GM19193 (cell line): ENCODE results near the gene GBGT1.

Experiments
- POLR2A ChIP-seq: IDR thresholded peaks from 4 replicates; pipeline ENCODE4 v1.6.1; 2011; ENCODE audit not compliant: insufficient read depth, insufficient read length; ENCODE audit errors: extremely low read depth

GBGT1 gene

DNA sequence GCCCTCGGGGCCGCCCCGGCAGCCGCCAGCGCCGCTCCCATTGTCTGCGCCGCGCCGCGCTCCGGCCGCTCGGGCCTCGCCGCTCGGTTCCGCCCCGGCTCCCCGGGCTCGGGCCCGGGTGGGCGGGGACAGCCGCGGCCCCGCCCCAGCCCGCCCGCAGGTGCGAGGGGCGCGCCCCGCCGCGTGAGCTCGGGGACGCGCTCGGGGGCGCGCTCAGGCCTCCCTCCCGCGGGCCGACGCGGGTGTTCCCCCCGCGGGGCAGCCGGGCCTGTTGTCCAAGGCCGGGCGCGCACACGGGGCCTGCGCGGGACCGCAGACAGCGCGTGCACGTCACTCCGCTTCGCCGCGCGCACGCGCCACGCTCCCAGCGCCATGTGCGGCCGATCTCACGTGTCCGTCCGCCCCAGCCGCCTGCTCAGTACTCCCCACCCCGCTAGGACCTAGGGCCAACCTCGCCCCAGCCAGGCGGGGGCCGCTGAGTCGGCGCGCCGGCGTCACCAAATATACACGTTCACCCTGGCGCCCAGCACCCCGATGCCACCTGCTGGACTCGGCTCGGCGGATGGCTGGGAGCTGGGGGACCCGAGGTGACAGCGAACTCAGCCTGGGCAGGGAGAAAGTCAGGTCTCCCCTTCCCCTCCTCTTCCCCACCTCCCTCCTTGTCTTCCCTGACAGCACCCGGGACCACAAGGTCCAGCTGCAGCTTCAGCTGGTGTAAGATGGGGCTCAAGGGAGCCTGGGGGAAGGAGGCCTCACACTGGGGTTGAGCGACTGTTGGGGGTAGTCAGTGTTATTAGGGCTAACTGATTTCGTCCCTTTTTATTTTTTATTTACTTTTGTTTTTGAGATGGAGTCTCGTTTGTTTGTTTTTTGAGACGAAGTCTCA, 14.3 kb downstream of the GBGT1 start:
- peak; percentile 46 for TF ChIP-seq POLR2A

DNA sequence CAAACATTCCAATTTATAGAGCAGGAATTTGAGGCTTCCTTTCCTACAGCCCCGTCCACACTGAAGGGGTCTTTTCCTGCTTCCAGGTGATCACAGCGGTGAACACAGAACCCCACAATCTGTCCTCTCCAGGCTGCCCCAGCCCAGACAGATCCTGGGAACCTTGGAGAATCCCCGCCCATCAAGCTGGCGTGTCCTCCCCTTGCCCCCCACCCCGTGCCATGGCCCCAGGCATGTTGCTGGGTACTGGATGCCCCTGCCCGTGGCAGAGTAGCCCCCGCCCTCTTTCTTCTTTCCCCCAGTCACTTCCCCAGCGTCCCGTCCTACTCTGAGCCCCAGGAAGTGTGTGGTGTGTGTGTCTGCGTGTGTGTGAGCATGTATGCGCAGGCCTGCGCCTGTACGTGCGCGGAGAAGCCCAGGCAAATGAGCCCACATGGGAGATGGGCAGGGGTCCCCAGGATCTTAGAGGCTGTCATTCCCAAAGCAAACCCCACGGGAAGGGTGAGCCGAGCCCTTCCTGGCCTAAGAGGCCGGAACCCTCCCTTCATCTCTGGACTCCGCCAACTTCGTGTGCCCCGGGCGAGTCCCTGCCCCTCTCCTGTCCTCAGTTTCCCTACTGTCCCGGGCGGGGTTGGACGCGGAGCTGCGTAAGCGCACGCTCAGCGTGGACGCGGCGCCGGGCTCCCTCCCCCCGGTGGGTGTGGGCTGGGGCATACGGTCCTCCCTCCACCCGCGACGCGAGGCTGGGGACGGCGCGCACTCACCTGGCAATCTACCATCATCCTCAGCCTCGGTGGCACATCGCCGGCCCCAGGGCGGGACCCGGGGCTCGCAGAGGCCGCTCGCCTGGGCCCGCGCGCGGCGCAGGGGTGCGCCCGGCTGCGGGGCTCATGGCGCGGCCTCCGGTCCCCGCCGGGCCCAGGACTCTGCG, 15.2 kb downstream of the GBGT1 start:
- TF ChIP-seq POLR2A = no peak

DNA sequence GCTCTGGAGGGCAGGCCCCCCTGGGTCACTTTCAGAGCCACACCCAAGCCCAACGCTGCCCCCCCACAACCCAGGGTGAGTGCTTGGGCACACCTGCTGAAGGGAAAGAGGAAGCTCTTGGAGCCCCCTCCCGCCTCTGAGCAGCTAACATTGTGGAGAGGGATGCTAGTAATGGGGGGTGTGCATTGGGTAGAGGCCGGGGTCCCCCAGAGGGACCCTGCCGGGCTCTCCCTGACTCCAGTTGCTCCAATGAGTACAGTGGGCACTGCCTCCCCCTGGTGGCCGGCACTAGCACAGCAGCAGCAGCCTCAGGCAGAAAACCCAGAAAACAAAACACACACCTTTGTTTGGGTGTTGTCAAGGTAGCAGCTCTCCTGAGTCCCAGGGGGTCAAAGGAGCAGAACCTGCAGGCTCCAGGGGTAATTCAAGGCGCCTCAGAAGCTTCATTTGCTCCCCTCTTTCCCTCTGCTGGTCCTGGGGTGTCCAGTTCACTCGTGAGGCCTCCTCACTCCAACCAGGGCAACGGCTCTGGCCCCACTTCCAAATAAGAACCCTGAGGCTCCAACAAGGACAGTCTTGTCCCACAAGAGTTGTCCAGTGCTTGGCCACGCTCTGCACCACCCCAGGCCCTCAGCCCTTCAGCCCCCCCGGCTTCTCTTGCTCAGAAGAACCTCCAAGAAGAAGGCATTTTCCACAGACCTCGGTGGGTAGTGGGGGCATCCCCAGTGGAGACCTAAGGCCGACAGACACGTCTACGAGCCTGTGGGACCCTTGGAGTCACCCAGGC, 16.1 kb downstream of the GBGT1 start:
- TF ChIP-seq POLR2A = no peak

DNA sequence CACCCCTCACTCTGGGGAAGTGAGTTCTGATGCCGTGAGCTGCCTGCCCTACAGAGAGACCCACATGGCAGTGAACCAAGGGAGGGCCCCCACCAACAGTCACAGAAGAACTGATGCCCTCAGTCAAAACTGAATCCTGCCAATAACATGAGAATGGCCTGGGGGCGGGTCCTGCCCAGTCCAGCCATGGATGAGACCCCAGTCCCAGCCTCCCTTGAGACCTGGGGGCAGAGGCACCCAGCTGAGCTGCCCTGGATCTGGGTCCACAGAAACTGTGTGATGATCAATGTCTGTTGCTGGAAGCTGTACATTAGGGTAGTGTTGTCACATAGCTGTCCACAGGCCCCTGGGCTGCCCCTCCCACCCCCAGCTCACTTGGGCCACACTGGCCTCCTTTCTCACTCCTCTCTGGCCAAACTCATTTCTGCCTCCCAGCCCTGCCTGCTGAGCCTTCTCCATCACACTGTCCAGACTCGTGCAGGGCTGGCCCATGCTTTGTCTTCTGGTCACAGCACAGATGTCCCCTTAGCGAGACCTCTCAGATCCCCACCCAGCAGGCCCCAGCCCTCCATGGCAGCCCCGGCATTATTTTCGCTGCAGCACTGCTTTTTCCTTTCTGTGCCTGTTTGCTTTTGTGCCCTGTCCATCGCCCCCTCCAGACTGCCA, 16.8 kb downstream of the GBGT1 start:
- TF ChIP-seq POLR2A = no peak

DNA sequence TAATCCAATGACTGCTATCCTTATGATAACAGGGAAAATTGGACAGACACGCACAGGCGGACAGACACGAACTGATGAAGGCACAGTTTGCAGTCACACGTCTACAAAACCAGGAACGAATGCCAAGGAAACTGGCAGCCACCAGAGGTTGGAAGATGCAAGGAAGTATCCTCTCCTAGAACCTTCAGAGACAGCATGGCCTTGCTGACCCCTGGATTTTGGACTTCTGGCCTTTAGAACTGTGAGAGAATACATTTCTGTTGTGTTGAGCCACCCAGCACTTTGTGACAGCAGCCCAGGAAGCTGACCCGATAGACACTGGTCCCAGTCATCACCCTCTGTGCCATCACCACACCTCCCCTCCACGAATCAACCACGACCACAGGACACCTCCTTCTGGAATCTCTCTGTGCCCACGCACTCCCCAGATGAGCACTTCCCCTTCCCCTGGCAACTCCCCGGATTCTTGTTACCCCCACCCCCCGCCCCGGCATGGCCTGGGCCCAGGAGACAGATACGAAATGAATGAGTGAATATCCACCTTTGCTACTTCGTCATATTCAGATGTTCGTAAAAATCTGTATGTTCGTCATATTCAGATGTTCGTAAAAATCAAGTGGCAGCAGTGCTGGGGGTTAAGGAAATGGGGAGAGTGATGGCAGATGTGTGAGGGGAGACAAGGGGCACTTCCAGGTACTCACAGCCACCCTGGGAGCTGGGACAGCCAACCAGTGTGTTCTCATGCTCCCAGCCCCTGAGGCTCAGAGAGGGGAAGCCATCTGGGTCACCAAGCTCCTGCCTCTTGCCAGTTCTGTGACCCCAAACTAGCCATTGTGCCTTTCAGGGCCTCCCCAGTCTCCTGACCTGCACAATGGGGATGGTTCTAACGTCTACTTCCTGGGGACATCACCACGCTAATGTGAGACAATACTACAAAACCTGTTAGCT, 18.5 kb downstream of the GBGT1 start:
- TF ChIP-seq POLR2A = no peak

DNA sequence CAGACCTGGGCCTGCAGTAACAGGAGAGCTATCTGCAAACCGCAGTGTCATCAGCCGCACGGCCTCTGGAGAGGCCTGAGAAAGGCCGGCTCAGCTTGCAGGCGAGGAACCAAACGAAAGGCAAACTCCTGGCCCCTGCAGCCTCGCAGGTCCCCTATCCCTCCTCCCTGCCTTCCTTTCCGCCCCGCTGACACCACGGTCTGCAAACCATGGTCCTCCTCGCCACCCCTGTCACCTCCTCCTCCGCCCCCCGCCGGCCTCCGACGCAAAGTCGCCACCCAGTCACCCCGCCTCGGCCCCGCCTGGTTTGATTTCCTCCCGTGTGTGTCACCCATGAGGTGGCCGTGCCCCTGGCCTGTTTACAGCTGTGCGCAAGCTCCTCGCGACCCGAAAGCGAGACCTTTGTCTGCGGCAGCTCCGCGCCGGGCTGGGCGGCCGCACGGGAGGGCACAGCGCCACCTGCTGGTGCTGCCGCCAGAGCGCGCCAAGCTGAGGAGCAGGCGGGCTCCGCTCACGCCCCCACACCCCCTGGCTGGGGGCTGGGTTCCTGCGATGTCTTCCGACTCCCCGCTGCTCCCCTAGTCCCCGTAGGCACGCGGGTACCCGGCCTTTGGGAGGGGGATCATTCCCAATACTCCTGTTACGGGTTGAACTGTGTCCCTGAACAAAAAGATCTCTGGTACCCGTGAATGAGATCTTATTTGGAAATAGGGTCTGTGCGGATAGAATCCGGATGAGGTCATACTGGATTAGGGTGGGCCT, 19.4 kb downstream of the GBGT1 start:
- TF ChIP-seq POLR2A = peak; percentile 37

DNA sequence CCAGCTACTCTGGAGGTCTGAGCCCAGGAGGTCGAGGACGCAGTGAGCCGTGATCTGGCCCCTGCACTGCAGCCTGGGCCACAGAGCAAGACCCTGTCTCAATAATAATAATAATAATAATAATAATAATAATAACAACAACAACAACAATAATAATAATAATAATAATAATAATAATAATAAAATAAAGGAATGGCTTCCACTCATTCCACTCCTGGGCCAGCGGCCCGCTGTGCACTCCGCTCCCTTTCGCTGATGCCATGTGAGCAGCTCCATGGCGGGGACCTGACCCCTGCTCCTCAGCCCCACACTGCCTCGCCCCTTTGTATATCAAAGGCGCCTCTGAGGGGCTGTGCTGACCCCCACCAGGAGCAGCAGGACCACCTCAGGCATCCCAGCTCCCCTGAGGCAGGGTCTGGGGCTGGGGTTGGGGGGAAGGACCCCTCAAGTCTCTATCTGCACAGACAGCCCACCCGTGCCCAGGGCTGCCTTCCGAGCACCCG, 20.0 kb downstream of the GBGT1 start:
- TF ChIP-seq POLR2A = no peak

DNA sequence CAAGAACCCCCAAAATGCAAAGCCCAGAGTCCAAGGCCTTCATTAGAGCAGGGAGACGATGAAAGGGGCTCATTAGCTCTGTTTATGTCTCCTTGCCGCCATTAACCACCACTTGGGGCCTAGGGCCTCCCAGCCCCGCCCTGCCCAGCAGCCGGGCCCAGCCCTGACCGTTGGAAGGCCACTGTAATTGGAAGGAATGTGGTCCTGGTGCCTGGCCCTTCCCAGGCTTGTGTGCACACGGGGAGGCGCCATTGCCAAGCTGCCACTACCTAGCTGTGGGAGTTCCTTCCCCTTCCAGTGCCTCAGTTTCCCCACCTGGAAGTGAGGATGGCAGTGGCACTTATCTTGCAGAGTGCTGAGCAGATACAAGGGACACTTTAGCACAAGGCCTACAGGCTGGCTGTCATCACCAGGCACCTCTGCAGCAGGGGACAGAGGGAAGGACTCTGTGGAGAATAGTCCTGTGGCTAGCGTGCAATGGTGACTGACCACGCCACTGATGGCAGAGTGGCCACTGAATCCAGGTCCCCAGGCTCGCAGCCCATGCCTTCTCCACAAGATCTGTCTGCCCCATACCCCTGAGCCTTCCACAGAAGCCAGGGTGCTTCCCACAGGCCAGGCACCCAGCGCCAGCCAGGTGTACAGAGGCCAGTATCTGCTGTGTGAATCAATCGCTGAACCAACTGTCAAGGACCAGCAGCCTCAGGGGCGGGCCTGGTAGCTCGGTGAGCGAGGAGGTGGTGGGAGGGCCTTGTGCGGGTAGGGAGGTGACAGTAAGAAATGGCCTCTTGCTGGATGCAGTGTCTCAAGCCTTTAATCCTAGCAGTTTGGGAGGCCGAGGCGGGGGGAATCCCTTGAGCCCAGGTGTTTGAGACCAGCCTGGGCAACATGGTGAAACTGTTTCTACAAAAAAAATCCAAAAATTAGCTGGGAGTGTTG, 20.8 kb downstream of the GBGT1 start:
- no peak for TF ChIP-seq POLR2A

DNA sequence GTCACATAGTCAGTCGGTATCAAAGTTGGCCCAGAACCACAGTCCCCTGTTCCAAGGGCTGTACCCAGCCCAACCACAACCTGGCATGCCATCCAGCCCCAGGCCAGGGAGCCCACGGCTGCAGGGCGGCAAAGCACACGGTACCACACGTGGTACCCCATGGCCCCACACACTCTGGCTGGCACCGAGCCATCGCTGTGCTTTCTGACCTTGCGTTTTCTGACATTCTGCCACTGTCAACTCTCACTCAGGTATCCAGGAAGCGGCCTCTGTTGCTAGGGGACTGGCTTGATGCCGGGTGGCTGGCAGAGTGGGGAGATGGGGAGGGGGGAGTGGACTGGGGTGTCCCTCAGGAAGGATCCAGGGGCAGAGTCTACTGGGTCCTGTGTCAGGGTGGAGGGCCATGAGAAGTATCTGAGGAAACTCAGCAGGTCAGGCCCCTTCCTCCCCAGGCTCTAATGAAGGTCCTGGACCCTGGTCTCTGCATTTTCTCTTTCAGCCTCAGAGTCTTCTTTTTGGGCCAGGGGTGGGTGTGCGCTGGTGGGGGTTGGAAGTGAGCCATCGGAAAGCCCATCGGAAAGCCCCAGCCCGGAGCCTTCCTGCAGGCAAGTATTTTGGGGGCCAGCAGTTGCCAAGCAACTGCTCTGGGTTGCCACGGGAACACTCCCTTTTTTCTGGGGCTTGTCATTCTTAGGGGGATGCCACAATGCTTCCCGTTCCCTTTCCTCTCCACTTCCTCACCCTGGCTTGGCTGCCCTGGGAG, 21.7 kb downstream of the GBGT1 start:
- no peak for TF ChIP-seq POLR2A

DNA sequence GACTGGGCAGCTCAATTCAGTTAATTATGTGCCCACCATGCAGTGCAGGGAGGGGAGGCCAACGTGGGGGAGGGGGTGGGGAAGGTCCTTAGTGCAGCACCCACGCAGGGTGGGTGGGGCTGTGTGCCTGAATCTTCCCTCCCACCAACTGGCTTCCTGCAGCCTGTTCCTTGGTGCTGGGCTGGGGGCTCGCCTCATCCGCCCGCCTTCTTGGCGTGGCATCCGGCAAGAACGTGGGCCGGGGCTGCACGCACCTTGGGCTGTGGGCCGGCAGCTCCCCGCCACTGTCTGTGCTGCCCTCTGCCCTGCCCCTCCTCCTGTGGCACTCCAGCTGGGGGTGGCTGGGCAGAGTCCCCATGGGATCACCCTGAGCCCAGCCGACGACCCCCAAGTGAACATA, 23.1 kb downstream of the GBGT1 start:
- no peak for TF ChIP-seq POLR2A

DNA sequence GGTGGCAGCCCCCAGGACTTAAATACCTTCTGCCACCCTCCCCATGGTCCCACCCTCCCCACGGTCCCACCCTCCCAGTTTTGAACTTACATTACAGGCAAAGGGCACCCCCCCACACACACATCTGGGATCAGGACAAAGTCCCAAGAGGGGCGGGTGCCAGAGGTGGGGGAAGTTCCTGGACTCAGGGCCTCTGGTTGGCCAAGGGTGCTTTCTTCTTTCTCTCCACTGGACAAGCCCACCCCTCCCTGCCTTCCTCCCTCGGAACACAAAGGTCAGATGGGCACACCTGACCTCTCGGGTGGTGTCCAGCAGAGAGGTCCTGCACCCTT, 23.6 kb downstream of the GBGT1 start:
- TF ChIP-seq POLR2A = no peak
